B cell (primary cell): Measurements from ENCODE around the gene LRRC2. TPM values are rescaled to one million over a fixed set of nuclear protein-coding genes. Genes with fewer than 3 reads are reported as not detected.

ENCODE experiments used
- ATAC-seq: fragments of 200-7000 bp; cut with Tn5 transposase; one replicate; pipeline ENCODE4 v1.10.0; 2021; ENCODE audit warnings: low read depth, mild to moderate bottlenecking, moderate number of reproducible peaks, moderate library complexity
- CTCF ChIA-PET: fragments of 350-600 bp; sonication (Branson Sonifier 250); formaldehyde crosslinking; loops from one replicate; lab custom pipeline; 2021; ENCODE audit warnings: antibody characterized with exemption, inconsistent platforms; lab: Charles Lee
- POLR2A ChIA-PET: fragments of 350-600 bp; sonication (Branson Sonifier 250); formaldehyde crosslinking; loops from one replicate; lab custom pipeline; 2021; ENCODE audit warnings: antibody characterized with exemption; lab: Charles Lee
- DNase-seq: peaks from one replicate; pipeline ENCODE4 v3.0.0; 2013
- H2AFZ ChIP-seq: 2 replicates; pipeline ENCODE4 v1.6.1; 2012; ENCODE audit warnings: mild to moderate bottlenecking, low read depth, low read length; ENCODE audit not compliant: insufficient read depth, poor library complexity, severe bottlenecking
- H3K27ac ChIP-seq, 2 donors: 1 replicate in 1 of 2; 2 replicates in 1 of 2; pipeline ENCODE4 v1.5.1; 2012 to 2013; ENCODE audit warnings: low read length in 2 of 2, mild to moderate bottlenecking in 2 of 2, moderate library complexity in 1 of 2
- H3K27me3 ChIP-seq, 4 experiments: fragments of 200-600 bp in 1 of 4; sonication (generic) in 1 of 4; replicated peaks in 1 of 4; 1 replicate in 2 of 4; 2 replicates in 2 of 4; pipeline versions ENCODE4 v1.6.1 to v1.7.0; 2013 to 2016; ENCODE audit warnings: low read length in 3 of 4, mild to moderate bottlenecking in 2 of 4, mixed read lengths in 1 of 4, moderate library complexity in 1 of 4; ENCODE audit not compliant: insufficient read depth in 4 of 4, control insufficient read depth in 3 of 4; ENCODE audit errors: control extremely low read depth in 1 of 4
- H3K36me3 ChIP-seq, 2 experiments: replicated peaks in 1 of 2; 1 replicate in 1 of 2; 2 replicates in 1 of 2; pipeline versions ENCODE4 v1.6.1 to v1.7.1; 2013; ENCODE audit warnings: low read length in 1 of 2; ENCODE audit not compliant: insufficient read depth in 2 of 2, control insufficient read depth in 1 of 2; ENCODE audit errors: control extremely low read depth in 1 of 2, extremely low read depth in 1 of 2
- H3K4me1 ChIP-seq, 2 donors: fragments of 200-600 bp in 1 of 2; sonication (generic) in 1 of 2; 1 replicate in 1 of 2; 2 replicates in 1 of 2; pipeline versions ENCODE4 v1.5.1 to v1.6.1; 2013 to 2017; ENCODE audit warnings: low read length in 2 of 2; ENCODE audit not compliant: control insufficient read depth in 2 of 2, insufficient read depth in 2 of 2
- H3K4me2 ChIP-seq: replicated peaks from 2 replicates; pipeline ENCODE3; 2012; ENCODE audit warnings: mild to moderate bottlenecking, low read depth, low read length; ENCODE audit not compliant: poor library complexity, severe bottlenecking
- H3K4me3 ChIP-seq, 5 experiments: fragments of 200-600 bp in 1 of 5; sonication (generic) in 1 of 5; 1 replicate in 3 of 5; 2 replicates in 2 of 5; pipeline versions ENCODE4 v1.5.1 to v1.7.0; 2011 to 2016; ENCODE audit warnings: low read length in 4 of 5, mild to moderate bottlenecking in 4 of 5, low read depth in 2 of 5, control low read depth in 1 of 5, moderate library complexity in 1 of 5; ENCODE audit not compliant: insufficient read depth in 1 of 5; ENCODE audit errors: control extremely low read depth in 1 of 5, extremely low read depth in 1 of 5
- H3K79me2 ChIP-seq: fragments of 200-600 bp; sonication (generic); one replicate; pipeline ENCODE4 v1.6.0; 2016; ENCODE audit warnings: low read length; ENCODE audit not compliant: control insufficient read depth, insufficient read depth
- H3K9ac ChIP-seq: fragments of 200-600 bp; sonication (generic); 2 replicates; pipeline ENCODE4 v1.6.1; 2017; ENCODE audit warnings: mild to moderate bottlenecking, low read length, moderate library complexity
- H3K9me3 ChIP-seq, 3 donors: one replicate each; pipeline versions ENCODE4 v1.6.1 to v1.7.1; 2013; ENCODE audit warnings: low read length in 2 of 3; ENCODE audit not compliant: control insufficient read depth in 2 of 3, insufficient read depth in 1 of 3; ENCODE audit errors: control extremely low read depth in 1 of 3
- H4K20me1 ChIP-seq: 2 replicates; pipeline ENCODE4 v1.6.0; 2012; ENCODE audit warnings: mild to moderate bottlenecking, low read length; ENCODE audit not compliant: insufficient read depth, control insufficient read depth, poor library complexity, severe bottlenecking
- H3K27ac Mint-ChIP-seq: one replicate; pipeline ENCODE4 v1.8.0; 2021; ENCODE audit warnings: mixed read lengths
- H3K27me3 Mint-ChIP-seq: one replicate; pipeline ENCODE4 v1.8.0; 2021; ENCODE audit warnings: mixed read lengths
- H3K4me1 Mint-ChIP-seq: one replicate; pipeline ENCODE4 v1.8.0; 2021; ENCODE audit warnings: mixed read lengths
- H3K4me3 Mint-ChIP-seq: one replicate; pipeline ENCODE4 v1.8.0; 2021; ENCODE audit warnings: mixed read lengths
- H3K9me3 Mint-ChIP-seq: one replicate; pipeline ENCODE4 v1.8.0; 2022; ENCODE audit warnings: mixed read lengths; ENCODE audit not compliant: insufficient read depth
- EZH2 ChIP-seq: IDR thresholded peaks from 2 replicates; pipeline ENCODE4 v1.6.1; 2012; ENCODE audit warnings: borderline replicate concordance, low read depth, mild to moderate bottlenecking, moderate library complexity, low read length; ENCODE audit not compliant: insufficient read depth, poor library complexity, severe bottlenecking
- WGBS: methylation state at CpG from one replicate; pipeline ENCODE4 v1.1.5; 2013; ENCODE audit warnings: missing lambda C conversion rate; ENCODE audit not compliant: insufficient coverage; 5-methylcytosine and 5-hydroxymethylcytosine counted together
- intact Hi-C: fragments of 100-400 bp; cut with micrococcal nuclease; formaldehyde crosslinking; loops from one replicate; pipeline ENCODE4 v1.10.0; 2022
- polyA plus RNA-seq: library from polyadenylated mRNA; depleted of rRNA; stranded (reverse); fragments of >200 nt; gene quantifications from 2 replicates; pipeline ENCODE4 v1.2.3, GENCODE V29; 2012
- total RNA-seq, 2 donors: library from RNA; stranded (reverse); fragments of 120-200 nt in 1 of 2; gene quantifications; 1 replicate in 1 of 2; 2 replicates in 1 of 2; pipeline versions ENCODE4 v1.2.3 to v1.2.4, GENCODE V29; 2013 to 2022
- TF ChIP-seq, protein P1 (sequence below): fragments of 200-600 bp; IDR thresholded peaks from one replicate; pipeline ENCODE4 v1.8.0; 2022; ENCODE audit warnings: antibody characterized with exemption, mild to moderate bottlenecking

The LRRC2 gene
- total and polyA plus RNA-seq, 2 donors (not counting 1 experiment from before 2014, with no cell fraction given), result 0.04 TPM; not detected in 1

DNA sequence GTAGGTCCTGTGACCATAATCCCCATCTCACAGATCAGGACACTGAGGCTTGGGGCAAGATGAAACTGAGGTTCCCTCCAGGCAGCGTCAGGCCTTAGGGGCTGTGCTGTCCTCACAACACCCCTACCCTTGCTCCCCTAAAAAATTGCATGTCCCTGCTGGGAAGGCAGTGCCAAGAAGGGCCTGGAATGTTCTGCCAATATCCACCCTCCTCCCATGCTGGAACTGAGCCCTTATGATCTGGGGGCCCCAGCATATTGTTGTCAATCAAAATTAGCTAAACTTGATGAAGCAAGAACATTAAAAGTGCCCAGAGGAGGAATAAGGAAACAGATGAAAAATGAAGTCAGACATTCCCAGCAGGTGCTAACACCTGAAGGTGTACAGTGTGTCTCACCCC, 81.7 kb downstream of the LRRC2 start:
- H3K4me2 ChIP-seq, result no peak overlapping the region
- H3K79me2 ChIP-seq, result no peaks in the 10 kb centered on the region
- ATAC-seq (no peak), DNase-seq (no peak)
- Mint-ChIP-seq H3K9me3 (no peaks in the 10 kb centered on the region), H3K4me1 (peaks cover 9% of the 10 kb centered on the region), H3K4me3 (no peak overlapping the region), H3K27ac (no peak overlapping the region), H3K27me3 (peaks cover 17% of the 10 kb centered on the region)
- 100% methylated on average over 1 of the region's 1 CpG for WGBS
- H3K4me3 ChIP-seq, result no peak overlapping the region
- ChIA-PET CTCF (interaction anchor here (1.6 to 9.1 kb wide), 3 partner anchors 55 to 146 kb away, joined by 4 to 253 read pairs (median 15); no protein-coding TSS in a partner anchor), POLR2A (no interaction called here)
- TF ChIP-seq EZH2, result no peak
- TF ChIP-seq, protein P1, sequence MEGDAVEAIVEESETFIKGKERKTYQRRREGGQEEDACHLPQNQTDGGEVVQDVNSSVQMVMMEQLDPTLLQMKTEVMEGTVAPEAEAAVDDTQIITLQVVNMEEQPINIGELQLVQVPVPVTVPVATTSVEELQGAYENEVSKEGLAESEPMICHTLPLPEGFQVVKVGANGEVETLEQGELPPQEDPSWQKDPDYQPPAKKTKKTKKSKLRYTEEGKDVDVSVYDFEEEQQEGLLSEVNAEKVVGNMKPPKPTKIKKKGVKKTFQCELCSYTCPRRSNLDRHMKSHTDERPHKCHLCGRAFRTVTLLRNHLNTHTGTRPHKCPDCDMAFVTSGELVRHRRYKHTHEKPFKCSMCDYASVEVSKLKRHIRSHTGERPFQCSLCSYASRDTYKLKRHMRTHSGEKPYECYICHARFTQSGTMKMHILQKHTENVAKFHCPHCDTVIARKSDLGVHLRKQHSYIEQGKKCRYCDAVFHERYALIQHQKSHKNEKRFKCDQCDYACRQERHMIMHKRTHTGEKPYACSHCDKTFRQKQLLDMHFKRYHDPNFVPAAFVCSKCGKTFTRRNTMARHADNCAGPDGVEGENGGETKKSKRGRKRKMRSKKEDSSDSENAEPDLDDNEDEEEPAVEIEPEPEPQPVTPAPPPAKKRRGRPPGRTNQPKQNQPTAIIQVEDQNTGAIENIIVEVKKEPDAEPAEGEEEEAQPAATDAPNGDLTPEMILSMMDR, result no peak
- no peaks in the 10 kb centered on the region for H3K36me3 ChIP-seq
- H3K9me3 ChIP-seq, result no peaks in the 10 kb centered on the region
- intact Hi-C loops, result loop anchor here (10.0 kb wide), 1 partner anchor 210 kb away; the partner anchor contains the start of gene ALS2CL
- no peak overlapping the region for H3K27ac ChIP-seq
- H3K4me1 ChIP-seq, result peaks cover 7 to 10% of the 10 kb centered on the region in 2 donors
- H2AFZ ChIP-seq, result no peak overlapping the region
- no peaks in the 10 kb centered on the region for H4K20me1 ChIP-seq
- no peak overlapping the region for H3K9ac ChIP-seq
- peaks cover 0 to 14% (median 6%) of the 10 kb centered on the region in 4 experiments for H3K27me3 ChIP-seq

DNA sequence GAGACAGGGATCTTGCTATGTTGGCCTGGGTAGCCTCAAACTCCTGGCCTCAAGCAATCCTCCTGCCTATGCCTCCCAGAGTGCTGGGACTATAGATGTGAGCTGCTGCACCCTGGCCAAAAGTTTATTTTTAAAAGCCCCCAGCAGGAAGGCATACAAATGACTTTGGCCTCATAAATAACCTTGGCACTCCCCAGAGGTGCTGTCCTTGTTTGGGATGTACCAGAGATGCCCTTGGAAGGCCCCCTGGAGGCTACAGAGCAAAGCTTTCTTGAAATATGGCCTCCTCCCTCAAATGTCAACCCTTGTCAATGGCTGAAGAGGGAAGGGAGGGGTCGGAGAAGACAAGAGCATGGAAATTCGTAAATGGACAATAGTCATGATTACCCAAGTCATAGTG, 82.3 kb downstream of the LRRC2 start:
- Mint-ChIP-seq H3K27me3 (peaks cover 17% of the 10 kb centered on the region), H3K27ac (no peak overlapping the region), H3K4me3 (no peak overlapping the region), H3K9me3 (no peaks in the 10 kb centered on the region), H3K4me1 (peaks cover 4% of the 10 kb centered on the region)
- Histone ChIP-seq H3K36me3 (no peaks in the 10 kb centered on the region), H3K79me2 (no peaks in the 10 kb centered on the region), H3K4me2 (no peak overlapping the region), H3K27ac (no peak overlapping the region), H3K4me3 (no peak overlapping the region), H3K9ac (no peak overlapping the region), H3K9me3 (no peaks in the 10 kb centered on the region), H3K27me3 (peaks cover 0 to 15% (median 8%) of the 10 kb centered on the region in 4 experiments), H2AFZ (no peak overlapping the region), H3K4me1 (peaks cover 1 to 4% of the 10 kb centered on the region in 2 donors), H4K20me1 (no peaks in the 10 kb centered on the region)
- ChIA-PET CTCF (interaction anchor here (0.9 to 9.1 kb wide), 4 partner anchors 55 to 147 kb away, joined by 3 to 253 read pairs (median 10); no protein-coding TSS in a partner anchor), POLR2A (no interaction called here)
- TF ChIP-seq, protein P1, result no peak
- no peak for TF ChIP-seq EZH2
- no peak for ATAC-seq
- no peak for DNase-seq
- no CpG with 5 or more reads among the region's 2 CpGs for WGBS
- intact Hi-C loops, result loop anchor here (10.0 kb wide), 1 partner anchor 211 kb away; the partner anchor contains the start of gene ALS2CL
